ENCODE data around the gene RGMA.

DNA sequence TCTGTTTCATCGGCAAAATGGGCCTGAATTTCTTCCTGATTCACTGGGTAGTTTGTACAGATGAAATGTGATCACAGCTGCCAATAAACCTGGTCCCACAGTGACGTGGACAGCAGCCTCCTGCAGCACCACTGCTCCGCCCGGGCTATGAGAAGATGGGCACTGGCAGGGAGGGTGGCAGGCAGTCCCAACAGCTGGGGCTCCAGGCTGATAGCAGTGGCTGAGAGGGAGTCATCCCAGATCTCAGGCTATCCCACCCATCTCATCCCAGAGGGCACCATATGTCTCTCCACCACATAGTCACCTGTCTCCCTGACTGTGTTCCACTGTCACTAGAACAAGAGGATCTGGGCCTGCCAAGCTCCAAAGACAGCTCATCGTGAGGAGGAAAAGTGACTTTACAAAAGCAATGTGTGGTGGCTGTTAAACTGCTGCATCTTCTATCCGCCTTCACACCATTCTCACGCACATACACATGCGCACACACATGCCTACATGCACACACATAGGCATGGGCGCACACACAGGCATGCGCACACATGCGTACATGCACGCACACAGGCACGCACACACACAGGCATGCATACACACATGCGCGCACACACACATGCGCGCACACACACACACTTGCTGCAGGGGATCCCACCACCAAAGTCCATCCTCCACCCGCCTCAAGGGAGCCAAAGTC lies 46.2 kb downstream of the RGMA start:
- TF ChIP-seq SPI1 (IDR thresholded peaks at IDR 0.05; ENCODE audit: low read depth, low read length) (no peak), POLR2A (IDR thresholded peaks at IDR 0.05; ENCODE audit: low read depth, low read length) (no peak), PAX5 (IDR thresholded peaks at IDR 0.05; ENCODE audit: insufficient read depth, low read length, severe bottlenecking) (no peak), TAF1 (IDR thresholded peaks at IDR 0.05; ENCODE audit: low read depth, low read length) (no peak), POLR2AphosphoS5 (IDR thresholded peaks at IDR 0.05; ENCODE audit: low read depth, low read length) (no peak), POU2F2 (IDR thresholded peaks at IDR 0.05; ENCODE audit: low read depth, low read length) (no peak)

Measured in GM12891 (cell line).